Ishikawa (cell line): Measurements from ENCODE around the gene VWA5B1.

Experiments used
- CEBPB ChIP-seq: IDR thresholded peaks from 2 replicates; pipeline ENCODE4 v1.6.1; 2012
- CREB1 ChIP-seq: IDR thresholded peaks from 2 replicates; pipeline ENCODE4 v1.6.1; 2012; ENCODE audit warnings: low read depth
- EGR1 ChIP-seq: IDR thresholded peaks from 2 replicates; pipeline ENCODE4 v1.6.1; 2012
- EP300 ChIP-seq: IDR thresholded peaks from 2 replicates; pipeline ENCODE4 v1.6.1; 2012; ENCODE audit warnings: borderline replicate concordance
- FOXM1 ChIP-seq: IDR thresholded peaks from 2 replicates; pipeline ENCODE4 v1.6.1; 2012; ENCODE audit warnings: low read depth, borderline replicate concordance
- NFIC ChIP-seq: IDR thresholded peaks from 2 replicates; pipeline ENCODE4 v1.6.1; 2012
- RAD21 ChIP-seq: IDR thresholded peaks from 2 replicates; pipeline ENCODE4 v1.6.1; 2012; ENCODE audit warnings: low read depth
- REST ChIP-seq: IDR thresholded peaks from 2 replicates; pipeline ENCODE4 v1.6.1; 2012; ENCODE audit warnings: low read depth, mild to moderate bottlenecking
- TAF1 ChIP-seq: IDR thresholded peaks from 2 replicates; pipeline ENCODE4 v1.6.1; 2012; ENCODE audit warnings: low read depth, mild to moderate bottlenecking
- TCF12 ChIP-seq: IDR thresholded peaks from 2 replicates; pipeline ENCODE4 v1.6.1; 2012; ENCODE audit warnings: low read depth
- TEAD4 ChIP-seq: IDR thresholded peaks from 2 replicates; pipeline ENCODE4 v1.6.1; 2012
- YY1 ChIP-seq: IDR thresholded peaks from 2 replicates; pipeline ENCODE4 v1.6.1; 2012; ENCODE audit warnings: low read depth
- ZBTB7A ChIP-seq: IDR thresholded peaks from 2 replicates; pipeline ENCODE4 v1.6.1; 2012; ENCODE audit warnings: low read depth
- TF ChIP-seq, protein P1 (sequence below): IDR thresholded peaks from 2 replicates; pipeline ENCODE4 v1.6.1; 2012
- TF ChIP-seq, protein P2 (sequence below): IDR thresholded peaks from 2 replicates; pipeline ENCODE4 v1.6.1; 2012

Gene VWA5B1

DNA sequence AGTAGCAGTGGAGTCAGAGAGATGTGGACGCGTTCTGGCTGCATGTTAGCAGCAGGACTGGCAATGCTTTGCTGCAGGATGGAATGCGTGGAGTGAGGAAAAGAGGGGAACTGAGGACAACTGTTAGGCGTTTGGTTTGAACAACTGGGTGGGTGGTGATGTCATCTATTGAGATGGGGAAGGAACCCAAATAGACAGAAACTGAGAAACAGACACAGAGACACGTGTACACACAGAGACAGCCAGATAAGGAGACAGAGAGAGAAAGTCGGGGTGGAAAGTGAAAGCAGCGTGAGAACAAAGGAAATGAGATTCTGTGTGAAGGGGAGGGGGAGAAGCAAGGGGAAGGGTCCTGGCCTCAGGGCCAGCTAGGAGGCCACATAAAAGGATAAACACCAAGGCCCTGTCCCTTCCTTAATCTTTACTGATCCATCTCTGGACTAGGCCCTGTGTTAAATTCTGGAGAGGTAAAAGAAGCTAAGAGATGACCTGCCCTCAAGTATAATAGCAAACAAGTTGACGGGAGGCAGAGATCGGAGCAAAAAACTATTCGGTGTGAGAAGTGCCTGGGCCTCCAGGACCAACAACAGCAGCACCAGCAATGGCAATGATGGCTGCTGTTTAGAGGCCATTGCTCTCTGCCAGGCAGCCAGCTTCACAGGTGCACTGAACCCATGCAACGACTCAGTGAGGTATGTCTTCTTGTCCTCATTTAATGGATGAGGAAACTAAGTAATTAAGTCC is 31.6 kb downstream of the VWA5B1 start:
- TF ChIP-seq REST (no peak), FOXM1 (no peak), TAF1 (no peak), EP300 (no peak), EGR1 (no peak), NFIC (no peak)
- TF ChIP-seq, protein P1, sequence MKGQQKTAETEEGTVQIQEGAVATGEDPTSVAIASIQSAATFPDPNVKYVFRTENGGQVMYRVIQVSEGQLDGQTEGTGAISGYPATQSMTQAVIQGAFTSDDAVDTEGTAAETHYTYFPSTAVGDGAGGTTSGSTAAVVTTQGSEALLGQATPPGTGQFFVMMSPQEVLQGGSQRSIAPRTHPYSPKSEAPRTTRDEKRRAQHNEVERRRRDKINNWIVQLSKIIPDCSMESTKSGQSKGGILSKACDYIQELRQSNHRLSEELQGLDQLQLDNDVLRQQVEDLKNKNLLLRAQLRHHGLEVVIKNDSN, result no peak

DNA sequence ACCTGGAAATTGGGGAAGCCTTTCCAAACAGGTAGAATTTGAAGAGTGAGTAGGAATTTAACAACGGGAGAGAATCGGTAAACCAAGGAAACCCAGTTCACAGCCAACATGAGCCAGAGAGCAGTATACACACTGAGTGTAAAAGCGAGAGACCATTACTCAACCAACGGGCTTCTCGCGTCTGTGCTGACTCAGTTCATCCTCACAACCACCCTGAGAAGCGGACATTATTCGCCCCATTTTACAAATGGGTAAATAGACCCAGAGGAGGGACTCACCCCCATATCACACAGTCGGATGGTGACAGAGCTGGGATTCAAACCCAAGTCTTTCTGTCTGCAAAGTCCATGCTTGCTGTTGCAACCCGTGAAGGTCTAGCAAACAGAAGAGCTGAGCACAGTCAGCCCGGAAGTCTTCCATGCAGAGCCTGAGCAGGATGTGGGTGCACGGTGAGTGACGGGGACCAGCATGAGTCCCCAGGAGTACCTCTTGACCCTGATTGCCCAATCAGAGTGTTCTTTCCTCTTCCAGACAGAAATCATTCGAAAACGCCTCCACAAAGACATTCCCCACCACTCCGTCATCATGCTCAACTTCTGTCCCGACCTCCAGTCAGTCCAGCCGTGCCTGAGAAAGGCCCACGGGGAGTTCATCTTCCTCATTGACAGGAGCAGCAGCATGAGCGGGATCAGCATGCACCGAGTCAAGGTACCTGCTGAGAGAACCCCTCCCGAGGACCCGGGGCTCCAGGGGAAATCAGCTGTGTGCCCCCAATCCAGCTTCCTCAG is 32.3 kb downstream of the VWA5B1 start:
- TF ChIP-seq CREB1, result no peak
- no peak for TF ChIP-seq REST
- TF ChIP-seq TEAD4, result no peak
- no peak for TF ChIP-seq ZBTB7A
- TF ChIP-seq CEBPB, result no peak
- no peak for TF ChIP-seq EP300
- TF ChIP-seq, protein P2, sequence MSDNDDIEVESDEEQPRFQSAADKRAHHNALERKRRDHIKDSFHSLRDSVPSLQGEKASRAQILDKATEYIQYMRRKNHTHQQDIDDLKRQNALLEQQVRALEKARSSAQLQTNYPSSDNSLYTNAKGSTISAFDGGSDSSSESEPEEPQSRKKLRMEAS, result no peak
- TF ChIP-seq, protein P1, result no peak
- TF ChIP-seq TAF1, result no peak
- no peak for TF ChIP-seq FOXM1
- no peak for TF ChIP-seq NFIC
- TF ChIP-seq TCF12, result no peak
- TF ChIP-seq YY1, result no peak
- no peak for TF ChIP-seq RAD21
- TF ChIP-seq EGR1, result no peak

GRCh38 chr1:20323613-20323920 is 32.9 kb downstream of the VWA5B1 start:
- TF ChIP-seq ZBTB7A (no peak), FOXM1 (no peak), TEAD4 (no peak), RAD21 (no peak), CREB1 (no peak), YY1 (no peak), EP300 (no peak), CEBPB (no peak), TCF12 (no peak), TAF1 (no peak), EGR1 (no peak)
- TF ChIP-seq, protein P2, result no peak
- TF ChIP-seq, protein P1, result no peak

DNA sequence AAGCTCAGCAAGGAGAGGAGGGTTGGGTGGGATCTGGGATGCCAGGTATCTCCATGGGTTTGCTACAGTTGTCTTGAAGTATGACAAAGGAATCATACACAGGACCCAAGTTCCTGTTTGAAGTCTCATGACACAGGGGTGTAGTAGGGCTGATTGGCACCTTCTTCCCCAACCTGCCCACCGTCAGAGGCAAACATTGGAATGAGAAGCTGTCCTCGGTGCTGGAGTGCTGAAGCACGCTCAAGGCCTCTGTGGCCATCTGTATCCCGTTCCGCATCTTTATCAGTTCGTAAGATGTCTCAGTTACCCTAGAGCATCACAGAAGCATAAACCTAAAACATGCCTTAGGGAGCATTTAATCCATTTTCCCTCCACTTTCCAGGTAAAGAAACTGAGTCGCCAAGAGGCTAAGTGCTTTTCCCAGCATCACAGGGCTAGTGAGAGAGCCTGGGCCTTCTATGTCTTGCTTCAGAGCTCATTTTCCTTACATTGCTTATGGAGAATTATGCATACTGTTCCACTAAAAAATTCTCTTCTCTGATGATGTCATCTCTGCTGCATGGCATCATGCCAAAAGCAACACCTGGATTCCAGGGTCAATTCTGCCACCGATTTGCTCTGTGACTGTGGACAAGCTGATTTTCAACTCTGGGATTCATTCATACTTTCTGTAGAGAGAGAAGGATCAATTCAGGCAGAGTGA is 34.2 kb downstream of the VWA5B1 start:
- no peak for TF ChIP-seq TCF12
- no peak for TF ChIP-seq TEAD4
- TF ChIP-seq REST, result peak; percentile 63
